ENCODE data around the gene SHISA6.

GRCh38 chr17:11459861-11460331, 218.9 kb downstream of the SHISA6 start:
- no peak for TF ChIP-seq CTCF (IDR thresholded peaks at IDR 0.05)
- TF ChIP-seq POLR2A (IDR thresholded peaks at IDR 0.05): no peak

Data from heart left ventricle (tissue), 13 donors.